RPMI8226 (cell line): ENCODE data around the gene INTS2.
"Not testable (repeated sequence)": the region's sequence is repeated elsewhere in the genome, so short reads cannot be mapped to it uniquely, and the experiment has no call there.

Experiments used
- DNase-seq: peaks from one replicate; pipeline ENCODE4 v3.0.0-alpha.2; 2015

The INTS2 gene

DNA sequence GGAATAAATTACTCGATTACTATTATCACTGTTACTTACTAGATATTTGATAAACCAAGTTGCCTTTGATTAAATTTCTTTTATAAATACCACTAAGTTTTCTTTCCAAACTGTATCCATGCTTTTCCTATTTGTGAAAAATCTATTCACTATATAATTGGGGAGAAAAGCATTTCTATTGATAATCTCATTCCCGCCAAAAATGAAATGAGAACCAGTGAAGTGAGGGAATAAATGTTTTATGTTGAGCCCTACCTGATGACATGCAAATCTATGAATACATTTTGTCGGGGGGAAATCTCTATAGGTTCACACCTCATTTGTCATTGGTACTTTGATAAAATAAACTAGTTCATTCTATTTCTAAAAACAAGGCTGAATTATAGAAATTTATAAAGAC, 80.1 kb downstream of the INTS2 start:
- no peak for DNase-seq

DNA sequence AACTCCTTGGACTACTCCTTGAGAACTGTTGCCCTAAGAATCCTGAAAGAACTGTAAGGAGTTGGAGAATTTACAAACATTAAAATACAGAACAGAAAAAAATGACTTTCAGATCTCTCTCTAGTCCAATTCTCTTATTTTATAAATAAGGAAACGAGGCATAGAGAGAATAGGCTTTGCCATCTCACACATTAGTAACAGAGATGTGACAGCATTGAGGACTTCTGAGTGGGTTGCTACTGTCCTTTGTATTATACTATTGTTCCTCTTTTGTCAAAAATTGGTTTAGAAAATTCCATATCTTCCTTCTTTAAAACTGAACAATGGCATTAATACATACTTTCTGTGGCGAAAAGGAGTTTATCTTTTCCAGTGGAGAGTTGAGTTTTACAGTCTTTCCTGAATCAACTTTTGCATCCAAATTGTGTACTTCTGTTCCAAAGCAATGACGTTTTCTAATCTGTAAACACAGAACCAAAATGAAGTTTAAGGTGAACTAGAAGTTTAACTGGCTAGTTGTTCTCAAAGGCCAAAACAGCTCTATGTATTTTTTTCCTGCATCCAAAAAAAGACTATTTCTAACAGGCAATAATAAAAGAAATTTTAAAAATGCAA, 80.9 kb downstream of the INTS2 start:
- no peak for DNase-seq

DNA sequence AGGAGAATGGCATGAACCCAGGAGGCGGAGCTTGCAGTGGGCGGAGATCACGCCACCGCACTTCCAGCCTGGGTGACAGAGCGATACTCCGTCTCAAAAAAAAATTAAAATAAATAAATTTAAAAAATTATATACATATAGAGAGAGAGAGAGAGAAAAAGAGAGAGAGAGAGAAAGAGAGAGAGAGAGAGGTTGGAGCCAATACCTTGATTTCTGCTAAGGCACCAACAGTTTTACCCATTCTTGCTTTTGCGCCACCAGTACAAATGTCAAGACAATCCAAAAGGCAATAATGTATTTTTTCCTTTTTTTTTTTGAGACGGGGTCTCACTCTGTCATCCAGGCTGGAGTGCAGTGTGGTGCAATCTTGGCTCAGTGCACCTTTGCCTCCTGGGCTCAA, 81.7 kb downstream of the INTS2 start:
- no peak for DNase-seq

DNA sequence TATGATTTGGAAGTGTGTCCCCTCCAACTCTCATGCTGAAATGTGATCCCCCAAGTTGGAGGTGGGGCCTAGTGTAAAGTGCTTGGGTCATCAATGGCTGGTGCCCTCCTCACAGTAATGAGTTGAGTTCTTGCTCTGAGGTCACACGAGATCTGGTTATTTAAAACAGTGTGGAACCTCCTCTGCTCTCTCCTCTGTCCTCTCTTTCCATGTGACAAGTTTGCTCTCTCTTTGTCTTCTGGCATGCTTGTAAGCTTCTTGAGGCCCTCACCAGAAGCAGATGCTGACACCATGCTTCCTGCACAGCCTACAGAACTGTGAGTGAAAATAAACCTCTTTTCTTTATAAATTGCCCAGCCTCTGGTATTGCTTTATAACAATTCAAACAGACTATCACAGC, 84.3 kb downstream of the INTS2 start:
- DNase-seq: no peak

DNA sequence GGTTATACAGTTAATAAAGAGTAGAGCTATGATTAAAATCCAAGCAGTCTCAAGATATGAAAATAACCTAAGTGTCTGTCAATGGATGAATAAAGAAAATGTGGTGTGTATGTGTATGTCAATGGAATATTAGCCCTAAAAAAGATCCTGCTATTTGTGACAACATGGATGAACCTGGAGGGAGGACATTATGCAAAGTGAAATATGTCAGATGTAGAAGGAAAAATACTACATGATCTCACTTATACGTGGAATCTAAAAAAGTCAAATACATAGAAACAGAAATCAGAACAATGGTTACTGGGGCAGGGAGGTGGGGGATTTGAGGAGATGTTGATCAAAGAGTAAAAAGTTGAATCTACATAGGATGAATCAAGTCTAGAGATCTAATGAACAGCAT, 84.9 kb downstream of the INTS2 start:
- DNase-seq: no peak

DNA sequence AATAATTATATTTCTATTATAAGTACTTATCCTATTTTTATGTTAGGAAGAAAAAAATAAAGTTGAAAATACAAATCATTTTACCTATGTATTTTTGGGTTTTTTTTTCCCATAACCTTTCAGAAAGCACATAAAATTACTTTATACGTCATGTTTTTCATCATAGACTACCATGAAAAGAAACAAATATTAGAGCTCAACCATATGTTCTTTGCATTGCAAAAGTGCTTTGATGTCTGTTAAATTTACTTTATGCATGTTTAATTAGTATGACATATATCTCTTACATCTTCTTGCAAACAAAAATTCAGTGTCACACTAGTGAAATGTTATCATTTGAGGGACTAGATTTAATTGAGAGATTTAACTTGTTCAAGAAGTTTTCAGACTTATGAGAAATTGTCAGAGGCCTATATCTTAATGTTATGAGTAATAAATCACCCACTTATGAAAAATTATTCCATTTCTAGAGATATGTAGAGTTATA, 88.4 kb downstream of the INTS2 start:
- DNase-seq: no peak

DNA sequence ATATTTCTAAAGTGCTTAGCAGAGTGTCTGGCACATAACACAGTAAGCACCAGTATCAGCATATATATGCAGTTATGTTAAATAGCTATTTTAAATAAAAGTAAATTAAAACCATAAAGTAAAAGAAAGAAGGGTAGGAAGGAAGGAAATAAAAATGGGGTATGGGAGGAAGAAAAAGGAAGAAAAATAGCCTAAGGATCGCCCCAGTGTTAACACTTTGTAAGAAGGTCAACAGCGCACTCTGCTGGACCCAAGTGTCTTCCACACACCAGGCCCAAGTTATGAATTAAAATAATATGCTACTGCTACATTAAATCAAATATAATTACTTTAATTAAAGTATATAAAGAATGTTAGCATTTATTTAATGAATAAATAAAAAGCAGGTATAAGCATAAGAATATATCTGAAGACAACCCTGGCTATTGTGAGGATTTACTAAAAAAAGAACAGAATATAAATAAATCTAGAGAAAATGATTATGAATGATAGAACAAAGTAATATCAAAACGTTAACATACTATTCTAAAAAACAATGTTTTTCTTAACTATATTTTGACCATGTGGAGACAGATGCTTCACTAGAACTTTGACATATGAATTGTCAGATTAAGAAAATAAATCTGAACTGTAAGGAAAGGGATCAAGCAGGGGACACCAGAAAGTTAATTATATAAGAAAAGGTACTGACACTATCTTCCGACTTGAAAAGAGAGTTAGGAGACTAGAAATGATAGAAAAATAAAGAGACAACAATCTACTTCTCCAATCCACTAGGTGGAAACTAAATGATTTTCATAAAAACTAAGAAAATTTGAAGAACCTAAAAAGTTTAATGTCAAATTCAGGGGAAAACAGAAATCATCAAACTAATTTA, 90.4 kb downstream of the INTS2 start:
- DNase-seq: peak; percentile 74

DNA sequence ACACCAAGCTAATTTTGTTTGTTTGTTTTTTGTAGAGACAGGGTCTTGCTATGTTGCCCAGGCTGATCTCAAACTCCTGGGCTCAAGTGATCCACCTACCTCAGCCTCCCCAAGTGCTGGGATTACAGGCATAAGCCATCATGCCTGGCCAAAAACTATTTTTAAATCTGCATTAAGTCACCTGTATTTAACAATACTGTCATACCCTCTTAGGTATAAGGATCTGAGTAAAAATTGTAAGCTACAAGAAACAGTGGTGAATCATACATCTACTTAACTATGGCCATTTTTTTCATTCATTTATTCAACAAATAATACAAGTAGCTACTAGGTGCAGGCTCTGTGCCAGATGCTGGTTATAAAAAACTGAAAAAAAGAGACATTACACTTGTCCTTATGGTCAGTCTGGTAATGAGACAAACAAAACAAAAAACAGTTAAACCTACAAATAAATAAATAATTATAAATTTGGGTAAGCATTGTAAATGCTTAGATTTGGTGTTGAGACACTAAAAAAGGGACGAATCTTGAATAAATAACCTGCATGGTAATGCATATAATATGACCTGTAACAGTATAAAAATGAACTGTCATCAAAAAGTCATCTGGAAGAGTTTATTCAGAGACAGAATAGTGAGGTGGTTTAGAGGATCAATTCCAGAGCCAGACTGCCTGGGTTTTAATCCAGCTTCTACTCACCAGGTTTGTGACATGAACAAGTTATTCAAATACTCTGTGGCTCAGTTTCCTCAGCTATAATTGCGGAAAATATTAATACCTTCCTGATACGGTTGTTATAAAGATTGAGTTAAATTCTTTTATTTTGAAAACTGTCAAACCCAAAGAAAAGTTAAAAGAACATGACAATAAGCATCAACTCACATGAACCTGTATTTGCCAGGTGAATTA, 91.3 kb downstream of the INTS2 start:
- DNase-seq: no peak

DNA sequence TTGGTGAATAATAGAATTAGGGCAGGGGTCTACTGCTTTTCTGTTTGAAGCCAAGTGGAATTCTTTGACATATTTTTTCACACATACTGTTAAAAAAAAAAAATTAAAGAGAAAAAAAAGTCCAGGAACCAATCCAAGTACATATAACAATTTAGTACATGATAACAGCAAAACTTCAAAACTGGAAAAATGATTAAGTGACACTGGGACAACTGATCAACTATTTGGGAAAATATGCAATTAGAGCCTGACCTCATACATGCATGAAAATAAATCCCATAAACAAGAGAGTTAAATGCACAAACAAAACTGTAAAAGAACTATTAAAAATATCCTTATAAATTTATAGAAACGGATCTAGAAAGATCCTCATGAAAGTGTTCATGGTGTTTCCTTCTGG, 92.2 kb downstream of the INTS2 start:
- DNase-seq: no peak

DNA sequence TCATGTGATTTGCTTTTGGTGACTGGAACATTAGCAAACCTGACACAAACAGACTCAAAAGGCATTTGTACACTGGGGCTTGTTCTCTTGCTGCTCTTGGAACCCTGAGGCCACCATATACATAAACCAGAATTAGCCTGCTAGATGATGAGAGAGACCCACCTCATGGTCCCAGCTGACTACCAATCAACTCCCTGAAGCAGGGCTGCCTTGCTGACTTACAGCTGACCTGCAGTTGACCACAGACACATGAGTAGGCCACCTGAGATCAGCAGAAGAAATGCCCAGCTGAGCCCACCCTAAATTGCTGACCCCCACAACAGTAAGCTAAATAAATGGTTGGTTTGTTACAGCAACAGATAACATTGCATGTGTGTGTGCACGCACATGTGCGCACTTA, 93.2 kb downstream of the INTS2 start:
- DNase-seq: no peak

DNA sequence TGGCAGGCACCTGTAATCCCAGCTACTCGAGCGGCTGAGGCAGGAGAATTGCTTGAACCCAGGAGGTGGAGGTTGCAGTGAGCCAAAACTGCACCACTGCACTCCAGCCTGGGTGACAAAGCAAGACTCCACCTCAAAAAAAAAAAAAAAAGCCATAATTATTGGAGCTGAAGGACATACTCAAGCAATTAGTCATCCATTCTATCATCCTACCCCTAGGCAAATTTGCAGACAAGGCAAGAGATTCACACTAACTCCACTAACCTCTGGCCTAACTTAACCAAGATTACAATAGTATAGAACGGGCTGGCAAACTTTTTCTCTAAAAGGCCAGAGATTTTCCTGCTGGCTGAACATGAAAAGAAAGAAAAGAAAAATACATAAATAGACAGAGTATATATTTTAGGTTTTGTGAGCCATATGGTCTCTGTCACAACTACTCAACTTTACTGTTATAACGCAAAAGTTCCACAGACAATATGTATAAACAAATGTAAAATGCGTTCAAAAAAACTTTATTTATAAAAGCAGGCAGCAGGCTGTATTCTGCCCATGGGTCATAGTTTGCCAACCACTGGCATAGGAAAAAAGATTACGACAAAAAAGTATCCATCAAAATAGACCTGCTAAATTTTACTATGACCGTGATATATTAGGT, 94.1 kb downstream of the INTS2 start:
- DNase-seq: no peak

DNA sequence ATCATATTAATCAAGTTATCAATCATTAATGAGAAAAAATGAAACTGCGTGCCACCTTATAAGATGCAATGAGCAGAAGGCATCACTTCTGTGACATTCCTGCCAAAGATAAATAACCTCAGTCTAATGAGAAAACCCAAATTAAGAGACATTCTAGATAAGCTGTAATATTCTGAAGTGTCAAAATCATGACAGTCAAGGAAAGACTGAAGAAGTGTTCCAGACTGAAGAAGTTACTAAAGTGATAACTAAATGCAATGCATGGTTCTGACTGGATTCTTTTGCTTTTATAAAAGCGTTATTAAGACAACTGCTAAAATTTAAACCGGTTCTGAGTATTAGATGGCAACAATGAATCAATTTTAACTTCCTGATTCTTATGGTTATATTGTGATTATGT, 95.3 kb downstream of the INTS2 start:
- DNase-seq: no peak

DNA sequence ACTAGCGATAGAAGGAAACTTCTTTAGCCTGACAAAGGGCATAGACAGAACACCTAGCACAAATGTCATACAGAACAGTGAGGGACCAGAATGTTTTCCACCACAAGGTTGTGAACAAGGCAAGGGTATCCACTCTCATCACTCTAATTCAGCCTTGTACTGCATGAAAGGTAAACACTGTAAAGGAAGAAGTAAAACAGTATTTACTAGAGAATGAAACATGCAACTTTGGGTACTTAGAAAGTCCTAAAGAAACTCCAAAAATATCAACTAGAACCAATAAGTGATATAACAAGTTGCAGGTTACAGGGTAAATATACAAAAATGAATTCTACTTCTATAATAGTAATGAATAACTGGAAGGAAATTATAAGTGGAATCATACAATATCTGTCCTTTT, 96.7 kb downstream of the INTS2 start:
- no peak for DNase-seq

DNA sequence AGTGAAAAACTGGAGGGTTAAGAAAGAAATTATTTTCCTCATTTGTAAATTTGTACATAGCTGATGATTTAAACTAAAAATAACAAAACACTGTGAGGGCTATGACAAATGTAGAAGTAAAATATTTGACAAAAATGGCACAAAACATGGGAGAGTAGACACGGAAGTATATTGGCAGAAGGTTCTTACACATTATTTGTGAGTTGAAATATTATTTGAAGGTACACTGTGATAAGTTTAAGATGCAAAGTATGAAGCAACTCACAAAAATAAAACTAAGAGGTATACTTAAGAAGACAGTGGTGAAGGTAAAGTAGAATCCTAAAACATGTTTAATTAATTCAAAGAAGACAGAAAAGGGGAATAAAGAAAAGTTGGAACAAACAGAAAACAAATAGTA, 99.1 kb downstream of the INTS2 start:
- no peak for DNase-seq

DNA sequence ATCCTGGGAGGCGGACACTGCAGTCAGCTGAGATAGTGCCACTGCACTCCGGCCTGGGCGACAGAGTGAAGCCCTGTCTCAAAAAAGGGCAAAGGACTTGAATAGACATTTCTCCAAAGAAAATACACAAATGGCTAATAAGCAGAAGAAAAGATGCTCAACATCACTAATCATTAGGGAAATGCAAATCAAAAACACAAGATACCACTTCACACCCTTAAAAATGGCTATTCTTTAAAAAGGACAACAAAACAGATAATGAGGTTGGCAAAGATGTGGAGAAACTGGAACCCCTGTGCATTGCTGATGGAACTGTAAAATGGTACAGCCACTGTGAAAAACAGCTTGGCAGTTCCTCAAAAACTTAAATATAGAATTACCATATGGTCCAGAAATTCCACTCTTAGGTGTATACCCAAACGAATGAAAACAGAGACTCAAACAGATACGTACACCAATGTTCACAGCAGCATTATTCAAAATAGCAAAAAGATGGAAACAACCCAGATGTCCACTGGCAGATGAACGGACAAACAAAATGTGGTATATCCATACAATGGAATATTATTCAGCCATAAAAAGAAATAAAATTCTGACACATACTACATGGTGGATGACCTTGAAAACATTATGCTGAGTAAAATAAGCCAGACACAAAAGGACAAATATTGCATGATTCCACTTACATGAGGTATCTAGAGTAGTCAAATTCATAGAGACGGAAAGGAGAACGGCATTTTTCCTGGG, 100.0 kb downstream of the INTS2 start:
- DNase-seq: no peak

DNA sequence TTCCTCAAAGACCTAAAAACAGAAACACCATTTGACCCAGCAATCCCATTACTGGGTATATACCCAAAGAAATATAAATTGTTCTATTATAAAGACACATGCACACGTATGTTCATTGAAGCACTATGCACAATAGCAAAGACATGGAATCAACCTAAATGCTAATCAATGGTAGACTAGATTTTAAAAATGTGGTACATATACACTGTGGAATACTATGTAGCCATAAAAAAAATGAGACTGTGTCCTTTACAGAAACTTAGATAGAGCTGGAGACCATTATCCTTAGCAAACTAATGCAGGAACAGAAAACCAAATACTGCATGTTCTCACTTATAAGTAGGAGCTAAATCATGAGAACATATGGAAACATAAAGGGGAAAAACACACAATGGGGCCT, 100.9 kb downstream of the INTS2 start:
- DNase-seq: not testable (repeated sequence)

DNA sequence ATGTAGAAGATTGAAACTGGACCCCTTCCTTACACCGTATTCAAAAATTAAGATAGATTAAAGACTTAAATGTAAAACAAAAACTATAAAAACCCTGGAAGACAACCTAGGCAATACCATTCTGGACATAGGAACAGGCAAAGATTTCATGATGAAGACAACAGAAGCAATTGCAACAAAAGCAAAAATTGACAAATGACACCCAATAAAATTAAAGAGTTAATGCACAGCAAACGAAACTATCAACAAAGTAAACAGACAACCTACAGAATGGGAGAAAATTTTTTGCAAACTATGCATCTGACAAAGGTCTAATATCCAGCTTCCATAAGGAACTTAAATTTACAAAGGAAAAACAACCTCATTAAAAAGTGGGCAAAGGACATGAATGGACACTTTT, 101.6 kb downstream of the INTS2 start:
- DNase-seq: not testable (repeated sequence)

DNA sequence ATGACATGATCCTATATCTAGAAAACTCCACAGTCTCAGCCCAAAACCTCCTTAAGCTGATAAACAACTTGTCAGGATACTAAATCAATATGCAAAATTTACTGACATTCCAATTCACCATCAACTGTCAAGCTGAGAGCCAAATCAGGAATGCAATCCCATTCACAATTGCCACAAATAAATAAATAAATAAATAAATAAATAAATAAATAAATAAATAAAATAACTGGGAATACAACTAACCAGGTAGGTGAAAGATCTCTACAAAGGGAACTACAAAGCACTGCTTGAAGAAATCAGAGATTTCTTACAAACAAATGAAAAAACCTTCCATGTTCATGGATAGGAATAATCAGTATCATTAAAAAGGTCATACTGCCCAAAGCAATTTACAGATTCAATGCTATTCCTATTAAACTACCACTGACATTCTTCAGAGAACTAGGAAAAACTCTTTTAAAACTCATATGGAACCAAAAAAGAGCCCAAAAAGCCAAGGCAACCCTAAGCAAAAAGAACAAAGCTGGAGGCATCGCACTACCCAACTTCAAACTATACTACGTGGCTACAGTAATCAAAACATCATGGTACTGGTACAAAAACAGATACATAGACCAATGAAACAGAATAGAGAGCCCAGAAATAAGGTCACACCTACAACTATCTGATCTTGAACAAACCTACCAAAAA, 102.2 kb downstream of the INTS2 start:
- no peak for DNase-seq

DNA sequence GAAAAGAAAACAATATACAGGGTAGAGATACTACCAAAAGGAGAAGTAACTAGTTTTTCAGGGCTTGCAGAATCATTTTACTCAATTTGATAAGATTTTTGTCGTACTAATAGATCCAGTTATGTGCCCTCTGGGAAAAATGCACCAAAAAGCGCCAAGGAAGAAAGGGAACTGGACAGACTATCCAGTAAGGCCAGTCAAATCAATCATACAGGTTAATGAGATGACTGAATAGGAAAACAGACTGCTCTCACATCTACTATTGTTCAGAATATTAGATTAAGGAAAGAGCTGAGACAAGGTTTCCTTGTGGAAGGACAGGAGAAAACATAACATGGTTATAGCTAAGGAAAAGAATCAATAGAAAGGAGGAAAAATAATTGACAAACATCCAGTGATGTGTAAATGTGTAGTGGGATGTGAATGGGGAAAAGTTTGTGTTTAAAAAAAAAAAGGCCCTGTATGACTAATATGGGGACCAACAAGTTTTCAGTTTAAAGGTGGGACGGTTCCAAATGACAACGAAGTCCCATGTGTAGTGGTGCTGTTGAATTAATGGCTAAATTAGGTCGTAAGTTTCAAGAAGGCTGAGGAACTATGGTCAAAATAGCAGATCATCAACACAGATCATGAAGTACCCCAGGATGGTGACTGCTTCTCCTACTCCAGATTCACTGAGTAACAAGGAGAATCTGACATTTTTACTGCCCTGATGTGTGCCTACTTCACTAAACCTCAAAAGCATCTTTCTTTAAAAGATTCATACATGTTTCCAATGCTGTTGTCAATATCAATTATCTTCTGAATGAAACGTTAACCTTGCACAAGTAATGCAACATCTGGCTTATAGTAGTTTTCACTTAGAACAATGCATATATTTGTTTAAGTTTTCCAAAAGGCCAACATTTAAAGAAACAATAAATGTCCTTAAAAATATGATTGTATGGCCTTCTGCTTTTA, 105.2 kb downstream of the INTS2 start:
- no peak for DNase-seq

DNA sequence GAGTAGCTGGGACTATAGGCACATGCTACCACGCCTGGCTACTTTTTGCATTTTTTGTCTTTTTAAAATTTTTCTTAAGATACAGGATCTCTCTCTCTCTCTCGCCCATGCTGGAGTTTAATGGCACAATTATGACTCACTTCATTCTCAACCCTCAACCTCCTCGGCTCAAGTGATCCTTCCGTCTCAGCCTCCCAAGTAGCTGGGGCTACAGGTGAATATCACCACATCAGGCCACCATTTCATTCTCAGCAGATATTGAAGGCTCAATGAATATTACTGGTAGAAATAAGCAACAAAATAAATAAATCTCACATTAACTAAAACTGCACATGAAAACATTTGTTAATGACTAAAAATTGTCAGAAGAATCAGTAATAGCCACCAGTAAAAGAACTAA, 106.1 kb downstream of the INTS2 start:
- DNase-seq: no peak
